HCT116 (cell line): ENCODE results near the gene ZBTB38. TPM values are rescaled to one million over a fixed set of nuclear protein-coding genes. Genes with fewer than 3 reads are reported as not detected.

ENCODE experiments used
- ATAC-seq: fragments of 200-7000 bp; cut with Tn5 transposase; 2 replicates; pipeline ENCODE4 v1.9.1; 2020; ENCODE audit warnings: mild to moderate bottlenecking, moderate library complexity
- BruUV-seq: library from RNA; stranded (reverse); fragments of 400-500 nt; replicated peaks from 2 replicates; lab custom pipeline; 2021; lab: Mats Ljungman, UMichigan
- CTCF ChIA-PET: fragments of 300-600 bp; sonication (Branson Sonifier 250); formaldehyde crosslinking; loops from one replicate; lab custom pipeline; 2021; ENCODE audit warnings: antibody characterized with exemption; lab: Charles Lee
- POLR2A ChIA-PET: fragments of 300-600, 350-600 bp; sonication (Branson Sonifier 250); formaldehyde crosslinking; loops from one replicate; lab custom pipeline; 2021; ENCODE audit warnings: antibody characterized with exemption; lab: Charles Lee
- RAD21 ChIA-PET, 2 experiments: fragments of 300-600 bp; sonication (Branson Sonifier 250); formaldehyde crosslinking; loops; one replicate each; lab custom pipeline; 2023; ENCODE audit warnings: low total read pairs in 2 of 2; ENCODE audit not compliant: uncharacterized antibody in 2 of 2, unreplicated experiment in 2 of 2, low non-redundant PET in 1 of 2; lab: Charles Lee
- DNase-seq: peaks from one replicate; pipeline ENCODE4 v3.0.0-alpha.2; 2010; ENCODE audit warnings: low read depth, low spot score
- H2AFZ ChIP-seq: fragments of 200-600 bp; shearing (Covaris generic), sonication (generic); 2 replicates; pipeline ENCODE4 v1.6.1; 2017; ENCODE audit warnings: low read depth, mixed run types, mixed read lengths, antibody characterized with exemption, low read length; ENCODE audit not compliant: poor library complexity, severe bottlenecking
- H3K27ac ChIP-seq: 2 replicates; pipeline ENCODE4 v1.5.1; 2012; ENCODE audit warnings: low read depth, low read length
- H3K27me3 ChIP-seq: fragments of 200-600 bp; sonication (generic); 2 replicates; pipeline ENCODE4 v1.6.1; 2016; ENCODE audit warnings: mixed run types, low read length, mixed read lengths; ENCODE audit not compliant: insufficient read depth
- H3K36me3 ChIP-seq, 2 experiments: fragments of 200-500 bp in 1 of 2; fragments of 200-600 bp in 1 of 2; sonication (Bioruptor generic) in 1 of 2; sonication (generic) in 1 of 2; 2 replicates each; pipeline versions ENCODE4 v1.5.1 to v1.6.1; 2014 to 2016; ENCODE audit warnings: low read length in 2 of 2, inconsistent platforms in 1 of 2, mixed read lengths in 1 of 2, mixed run types in 1 of 2; ENCODE audit not compliant: insufficient read depth in 2 of 2, control insufficient read depth in 1 of 2
- H3K4me1 ChIP-seq, 2 experiments: fragments of 200-600 bp in 1 of 2; sonication (generic) in 1 of 2; 2 replicates each; pipeline versions ENCODE4 v1.5.1 to v1.6.1; 2012 to 2017; ENCODE audit warnings: low read length in 2 of 2, inconsistent platforms in 1 of 2, mild to moderate bottlenecking in 1 of 2, mixed read lengths in 1 of 2, mixed run types in 1 of 2, moderate library complexity in 1 of 2; ENCODE audit not compliant: insufficient read depth in 2 of 2, control insufficient read depth in 1 of 2
- H3K4me2 ChIP-seq: fragments of 200-600 bp; sonication (generic); 2 replicates; pipeline ENCODE4 v1.6.1; 2017; ENCODE audit warnings: mixed run types, low read length, mixed read lengths
- H3K4me3 ChIP-seq, 2 experiments: fragments of 200-600 bp in 1 of 2; sonication (generic) in 1 of 2; replicated peaks in 1 of 2; 2 replicates each; pipeline ENCODE4 v1.5.1; 2011 to 2016; ENCODE audit warnings: low read length in 2 of 2, control low read depth in 1 of 2, low read depth in 1 of 2, mild to moderate bottlenecking in 1 of 2, mixed read lengths in 1 of 2, mixed run types in 1 of 2
- H3K79me2 ChIP-seq: fragments of 200-600 bp; sonication (generic); 2 replicates; pipeline ENCODE4 v1.6.1; 2017; ENCODE audit warnings: mild to moderate bottlenecking, mixed run types, low read length, moderate library complexity, mixed read lengths; ENCODE audit not compliant: insufficient read depth
- H3K9ac ChIP-seq: fragments of 200-600 bp; sonication (generic); 2 replicates; pipeline ENCODE4 v1.6.1; 2016; ENCODE audit warnings: low read length, mixed read lengths
- H3K9me2 ChIP-seq: fragments of 200-600 bp; sonication (generic), shearing (Covaris generic); 2 replicates; pipeline ENCODE4 v1.6.1; 2017; ENCODE audit warnings: mixed run types, mild to moderate bottlenecking, moderate library complexity; ENCODE audit not compliant: insufficient read depth
- H3K9me3 ChIP-seq, 2 experiments: fragments of 200-500 bp in 1 of 2; fragments of 200-600 bp in 1 of 2; sonication (Bioruptor generic) in 1 of 2; sonication (generic) in 1 of 2; 2 replicates each; pipeline ENCODE4 v1.6.1; 2014 to 2017; ENCODE audit warnings: low read length in 2 of 2, mixed read lengths in 2 of 2, inconsistent platforms in 1 of 2, low read depth in 1 of 2, mild to moderate bottlenecking in 1 of 2, mixed run types in 1 of 2, moderate library complexity in 1 of 2; ENCODE audit not compliant: control insufficient read depth in 1 of 2, insufficient read depth in 1 of 2
- H4K20me1 ChIP-seq: fragments of 200-600 bp; sonication (generic), shearing (Covaris generic); 2 replicates; pipeline ENCODE4 v1.6.1; 2017; ENCODE audit warnings: mixed run types, mild to moderate bottlenecking, moderate library complexity; ENCODE audit not compliant: insufficient read depth
- CBX3 ChIP-seq: IDR thresholded peaks from 2 replicates; pipeline ENCODE4 v1.6.1; 2012; ENCODE audit warnings: low read depth
- CEBPB ChIP-seq: IDR thresholded peaks from 2 replicates; pipeline ENCODE4 v1.6.1; 2012; ENCODE audit warnings: low read depth
- CTCF ChIP-seq, 3 experiments: fragments of 200-600 bp in 1 of 3; sonication (generic) in 1 of 3; IDR thresholded peaks in 2 of 3; conservative IDR thresholded peaks in 1 of 3; 2 replicates each; pipeline ENCODE4 v1.5.1; 2012 to 2017; ENCODE audit warnings: low read depth in 2 of 3, low read length in 2 of 3, antibody characterized with exemption in 1 of 3, borderline replicate concordance in 1 of 3, control low read depth in 1 of 3, mild to moderate bottlenecking in 1 of 3, mixed read lengths in 1 of 3, mixed run types in 1 of 3, moderate library complexity in 1 of 3; ENCODE audit not compliant: insufficient read depth in 1 of 3
- ELF1 ChIP-seq: IDR thresholded peaks from 2 replicates; pipeline ENCODE4 v1.6.1; 2012; ENCODE audit warnings: low read depth, borderline replicate concordance
- EZH2phosphoT487 ChIP-seq: fragments of 200-600 bp; IDR thresholded peaks from 2 replicates; pipeline ENCODE4 v1.6.1; 2018; ENCODE audit warnings: antibody characterized with exemption, borderline replicate concordance
- FOSL1 ChIP-seq: IDR thresholded peaks from 2 replicates; pipeline ENCODE4 v1.6.1; 2012; ENCODE audit warnings: low read depth
- POLR2AphosphoS5 ChIP-seq: IDR thresholded peaks from 2 replicates; pipeline ENCODE4 v1.6.1; 2011; ENCODE audit warnings: mild to moderate bottlenecking, low read depth, low read length, moderate library complexity
- RAD21 ChIP-seq: IDR thresholded peaks from 2 replicates; pipeline ENCODE4 v1.6.1; 2012; ENCODE audit warnings: low read depth, mild to moderate bottlenecking
- REST ChIP-seq: IDR thresholded peaks from 2 replicates; pipeline ENCODE4 v1.6.1; 2012; ENCODE audit warnings: low read depth
- SP1 ChIP-seq: IDR thresholded peaks from 2 replicates; pipeline ENCODE4 v1.6.1; 2012; ENCODE audit warnings: low read depth
- ZBTB33 ChIP-seq: IDR thresholded peaks from 2 replicates; pipeline ENCODE4 v1.6.1; 2011; ENCODE audit warnings: mild to moderate bottlenecking, low read length, moderate library complexity; ENCODE audit not compliant: insufficient replicate concordance; ENCODE audit errors: extremely low read depth
- ZNF274 ChIP-seq: fragments of 200-500 bp; sonication (Bioruptor generic); IDR thresholded peaks from 2 replicates; pipeline ENCODE4 v1.6.1; 2014; ENCODE audit warnings: mild to moderate bottlenecking, low read depth, low read length, inconsistent platforms
- intact Hi-C: fragments of 100-400 bp; cut with micrococcal nuclease; formaldehyde crosslinking; loops from 2 replicates; pipeline ENCODE4 v1.10.0; 2022
- total RNA-seq: library from RNA; stranded (reverse); gene quantifications from one replicate; pipeline ENCODE4 v1.2.1, GENCODE V29; 2021; ENCODE audit not compliant: unreplicated experiment

ZBTB38 gene
- total RNA-seq, 1 experiment from 2014 or later, result 33.5 TPM

- RAD21 ChIA-PET, result no interaction called here
- no peak overlapping the region for H3K4me2 ChIP-seq
- H3K4me3 ChIP-seq, result no peak overlapping the region
- H2AFZ ChIP-seq, result no peak overlapping the region
- POLR2A ChIA-PET, result no interaction called here
- CTCF ChIA-PET, result no interaction called here
- H3K36me3 ChIP-seq, result peaks cover 0 to 1% of the 10 kb centered on the region in 2 experiments; a peak in 1 of 4 replicates
- no peaks in the 10 kb centered on the region for H3K27me3 ChIP-seq
- no peaks in the 10 kb centered on the region for H3K79me2 ChIP-seq
- TF ChIP-seq REST (no peak), FOSL1 (no peak), CBX3 (no peak), SP1 (no peak), CEBPB (no peak), ZNF274 (no peak), CTCF (IDR thresholded peaks at IDR 0.05 in 2 of 3, conservative IDR thresholded peaks at IDR 0.05 in 1 of 3; ENCODE audit: borderline replicate concordance in 1 of 3, insufficient read depth in 1 of 3, low read depth in 2 of 3, low read length in 2 of 3) (no peak), ZBTB33 (no peak), RAD21 (no peak), EZH2phosphoT487 (no peak), POLR2AphosphoS5 (no peak), ELF1 (no peak)
- H4K20me1 ChIP-seq, result no peaks in the 10 kb centered on the region
- H3K4me1 ChIP-seq, result peaks cover 0 to 6% of the 10 kb centered on the region in 2 experiments; a peak in 1 of 4 replicates
- H3K9ac ChIP-seq, result no peak overlapping the region
- ATAC-seq (no peak), DNase-seq (no peak)
- BruUV-seq, result no TSS peak
- intact Hi-C loops, result no loop called here
- H3K9me2 ChIP-seq, result no peaks in the 10 kb centered on the region
- no peak overlapping the region for H3K27ac ChIP-seq
- no peaks in the 10 kb centered on the region for H3K9me3 ChIP-seq
Observed at GRCh38 chr3:141409940-141410241, 41.6 kb downstream of the ZBTB38 start.
